PC-9 (cell line): ENCODE results near the gene DSTYK.

Experiments used
- EZH2 ChIP-seq: fragments of 200-600 bp; sonication (generic); IDR thresholded peaks from 2 replicates; pipeline ENCODE4 v1.8.0; 2017; ENCODE audit warnings: antibody characterized with exemption, low read depth
- TF ChIP-seq, protein P1 (sequence below): fragments of 200-600 bp; sonication (generic); conservative IDR thresholded peaks from 2 replicates; pipeline ENCODE4 v1.6.1; 2017; ENCODE audit warnings: mixed run types, antibody characterized with exemption, mild to moderate bottlenecking, moderate library complexity

- TF ChIP-seq, protein P1, sequence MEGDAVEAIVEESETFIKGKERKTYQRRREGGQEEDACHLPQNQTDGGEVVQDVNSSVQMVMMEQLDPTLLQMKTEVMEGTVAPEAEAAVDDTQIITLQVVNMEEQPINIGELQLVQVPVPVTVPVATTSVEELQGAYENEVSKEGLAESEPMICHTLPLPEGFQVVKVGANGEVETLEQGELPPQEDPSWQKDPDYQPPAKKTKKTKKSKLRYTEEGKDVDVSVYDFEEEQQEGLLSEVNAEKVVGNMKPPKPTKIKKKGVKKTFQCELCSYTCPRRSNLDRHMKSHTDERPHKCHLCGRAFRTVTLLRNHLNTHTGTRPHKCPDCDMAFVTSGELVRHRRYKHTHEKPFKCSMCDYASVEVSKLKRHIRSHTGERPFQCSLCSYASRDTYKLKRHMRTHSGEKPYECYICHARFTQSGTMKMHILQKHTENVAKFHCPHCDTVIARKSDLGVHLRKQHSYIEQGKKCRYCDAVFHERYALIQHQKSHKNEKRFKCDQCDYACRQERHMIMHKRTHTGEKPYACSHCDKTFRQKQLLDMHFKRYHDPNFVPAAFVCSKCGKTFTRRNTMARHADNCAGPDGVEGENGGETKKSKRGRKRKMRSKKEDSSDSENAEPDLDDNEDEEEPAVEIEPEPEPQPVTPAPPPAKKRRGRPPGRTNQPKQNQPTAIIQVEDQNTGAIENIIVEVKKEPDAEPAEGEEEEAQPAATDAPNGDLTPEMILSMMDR, result no peak
- TF ChIP-seq EZH2, result no peak
Measured at GRCh38 chr1:205189131-205189530, 22.4 kb downstream of the DSTYK start.
